ENCODE measurements around the gene UBE4B. TPM values are rescaled to one million over a fixed set of nuclear protein-coding genes. Genes with fewer than 3 reads are reported as not detected.

The UBE4B gene
- total and polyA plus RNA-seq, 9 of the 15 experiments (the other 6 are each of a cell fraction or from before 2014, with no cell fraction given) = 11.7 to 73.7 (median 40.1) TPM

DNA sequence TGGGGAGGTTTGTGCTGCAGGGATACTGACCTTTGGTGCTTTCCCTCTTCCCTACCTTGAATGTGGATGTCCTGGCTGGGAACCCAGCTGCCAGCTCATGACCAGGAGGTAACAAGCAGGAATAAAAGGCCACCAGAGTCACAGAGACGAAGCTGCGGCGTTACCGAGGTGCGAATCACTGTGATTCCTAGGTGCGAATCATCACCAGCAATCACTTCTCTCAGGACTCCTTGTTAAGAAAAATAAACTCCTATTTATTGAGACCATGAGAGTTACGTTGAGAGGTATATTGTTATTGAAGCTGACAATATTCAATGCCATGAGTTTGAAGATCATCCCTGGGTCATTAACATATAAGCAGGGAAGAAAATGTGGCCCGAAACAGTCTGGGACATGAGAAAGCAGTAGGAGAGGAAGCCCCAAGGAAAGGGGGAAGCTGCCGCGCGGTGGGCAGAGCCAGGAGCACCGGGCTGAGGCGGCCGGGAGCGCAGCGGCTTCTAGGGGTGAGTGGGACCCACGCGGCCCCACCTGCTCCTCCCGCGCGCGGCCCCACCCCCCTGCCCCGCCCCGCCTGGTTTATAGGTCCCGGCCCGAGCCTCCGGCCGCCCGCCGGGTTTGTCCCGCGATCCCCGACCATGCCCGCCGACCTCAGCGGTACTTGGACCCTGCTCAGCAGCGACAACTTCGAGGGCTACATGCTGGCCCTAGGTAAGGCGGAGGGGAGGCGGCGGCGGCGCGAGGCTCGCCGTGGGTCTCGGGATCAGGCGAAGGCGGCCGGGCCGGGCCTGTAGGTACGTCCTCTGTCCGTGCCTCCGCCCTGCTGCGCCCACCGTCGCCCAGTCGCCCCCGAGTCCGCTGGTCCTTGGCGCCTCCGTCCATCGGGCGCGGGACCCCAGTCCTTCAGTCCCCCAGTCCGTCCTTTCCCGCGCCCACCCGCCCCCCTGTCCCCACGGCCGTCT, 35.9 kb upstream of the UBE4B start, which contains the start of gene RBP7:
Gene RBP7 (plus strand): TSS at position 605 of the 959 bp plus-strand sequence. CDS start 31 bp downstream, at position 636.
- DNase-seq (ENCODE audit: extremely low read depth in 1 of 4, low spot score in 3 of 4) (peak in 2 of 4 experiments; percentile 69 to 71), ATAC-seq (peak; percentile 51), FAIRE-seq (no peak)
- Histone ChIP-seq H3K9me1 (ENCODE audit: control insufficient read depth, insufficient read depth, low read length) (no peaks in the 10 kb centered on the region), H3K4me1 (replicated peaks in 1 of 2; ENCODE audit: control insufficient read depth in 2 of 2, insufficient read depth in 2 of 2, low read length in 2 of 2) (peaks cover 0 to 12% of the 10 kb centered on the region in 2 experiments; a peak in 1 of 5 replicates), H3K4me2 (ENCODE audit: insufficient read depth, low read length) (no peak within 1 kb of the TSS), H3K9ac (ENCODE audit: insufficient read depth in 1 of 2, low read depth in 2 of 2, low read length in 2 of 2) (no peak within 1 kb of the TSS), H4K20me1 (replicated peaks; ENCODE audit: control insufficient read depth, insufficient read depth, low read length) (no peaks in the 10 kb centered on the region), H3K36me3 (ENCODE audit: control insufficient read depth, insufficient read depth, low read length) (no peaks in the 10 kb centered on the region), H3K27ac (ENCODE audit: extremely low read depth, low read depth, low read length) (no peak within 1 kb of the TSS), H3K79me2 (ENCODE audit: control insufficient read depth, insufficient read depth, low read length) (no peaks in the 10 kb centered on the region), H3K27me3 (ENCODE audit: control insufficient read depth in 2 of 2, insufficient read depth in 2 of 2, low read length in 2 of 2) (peaks cover 7 to 19% of the 10 kb centered on the region in 2 experiments; a peak in 4 of 5 replicates), H2AFZ (ENCODE audit: low read depth, low read length) (no peak within 1 kb of the TSS), H3K4me3 (no peak within 1 kb of the TSS), H3K9me3 (replicated peaks; ENCODE audit: control insufficient read depth, insufficient read depth, low read depth, low read length) (no peaks in the 10 kb centered on the region)
- TF ChIP-seq BMI1 (IDR thresholded peaks at IDR 0.05; ENCODE audit: low read length) (no peak), RBM25 (IDR thresholded peaks at IDR 0.05; ENCODE audit: low read depth, low read length, severe bottlenecking) (no peak), POLR2A (conservative IDR thresholded peaks at IDR 0.05) (no peak), TAF7 (tag; IDR thresholded peaks at IDR 0.05) (no peak), DMBX1 (CRISPR knock-in tag; IDR thresholded peaks at IDR 0.05; ENCODE audit: borderline replicate concordance) (no peak), MECOM (CRISPR knock-in tag; IDR thresholded peaks at IDR 0.05) (no peak), EZH2 (IDR thresholded peaks at IDR 0.05; ENCODE audit: borderline replicate concordance, low read depth, low read length) (peak; percentile 42; the same call in 1 of the 2 replicates)
- POLR2A ChIA-PET = interaction anchor here (1.3 kb wide), 1 partner anchor 9 kb away, joined by 4 read pairs; no protein-coding TSS in a partner anchor
- intact Hi-C loops (cut with micrococcal nuclease) = no loop called here
- CTCF ChIA-PET (ENCODE audit: low intra/inter-chr PET ratio) = no interaction called here
- BruUV-seq (replicated peaks) = no TSS peak
- in situ Hi-C loops (cut with MboI) = no loop called here
- WGBS (ENCODE audit: insufficient coverage, low coverage, missing lambda C conversion rate) = 23% methylated on average over 33 of the region's 71 CpGs

Measured in K562 (cell line).